ENCODE data around the gene PTPRD.
"Not testable (repeated sequence)": the region's sequence is repeated elsewhere in the genome, so short reads cannot be mapped to it uniquely, and the experiment has no call there.

The PTPRD gene

GRCh38 chr9:9099646-9100045 lies 1513.2 kb downstream of the PTPRD start:
- DNase-seq = peak; percentile 32

- not testable (repeated sequence) for DNase-seq
These were observed 1515.5 kb downstream of the PTPRD start for GRCh38 chr9:9097254-9097653.

GRCh38 chr9:9091387-9091786 lies 1521.4 kb downstream of the PTPRD start:
- DNase-seq = no peak

- DNase-seq = peak; percentile 91
These were observed 1533.3 kb downstream of the PTPRD start for GRCh38 chr9:9079473-9079872.

- no peak for DNase-seq
These were observed 1534.5 kb downstream of the PTPRD start for GRCh38 chr9:9078301-9078700.

GRCh38 chr9:9061627-9062026 lies 1551.2 kb downstream of the PTPRD start:
- no peak for DNase-seq

- no peak for DNase-seq
These were observed 1558.3 kb downstream of the PTPRD start for GRCh38 chr9:9054354-9054992.

- peak; percentile 73 for DNase-seq
These were observed 1567.2 kb downstream of the PTPRD start for GRCh38 chr9:9045572-9045971.

GRCh38 chr9:9045072-9045471 lies 1567.7 kb downstream of the PTPRD start:
- peak; percentile 53 for DNase-seq

- not testable (repeated sequence) for DNase-seq
These were observed 1569.0 kb downstream of the PTPRD start for GRCh38 chr9:9043788-9044187.

- DNase-seq = no peak
These were observed 1571.0 kb downstream of the PTPRD start for GRCh38 chr9:9041756-9042155.

GRCh38 chr9:9033022-9033421 lies 1579.8 kb downstream of the PTPRD start:
- DNase-seq = no peak

- no peak for DNase-seq
These were observed 1596.2 kb downstream of the PTPRD start for GRCh38 chr9:9016597-9016996.

GRCh38 chr9:9004810-9005209 lies 1608.0 kb downstream of the PTPRD start:
- DNase-seq = no peak

- DNase-seq = peak; percentile 36
These were observed 1609.8 kb downstream of the PTPRD start for GRCh38 chr9:9002826-9003583.

- DNase-seq = no peak
These were observed 1632.2 kb downstream of the PTPRD start for GRCh38 chr9:8980496-8981013.

GRCh38 chr9:8978334-8978733 lies 1634.5 kb downstream of the PTPRD start:
- no peak for DNase-seq

GRCh38 chr9:8968350-8968749 lies 1644.5 kb downstream of the PTPRD start:
- DNase-seq = not testable (repeated sequence)

- DNase-seq = no peak
These were observed 1648.9 kb downstream of the PTPRD start for GRCh38 chr9:8963885-8964284.

- no peak for DNase-seq
These were observed 1650.7 kb downstream of the PTPRD start for GRCh38 chr9:8962084-8962483.

- DNase-seq = peak; percentile 76
These were observed 1651.5 kb downstream of the PTPRD start for GRCh38 chr9:8961186-8961851.

- no peak for DNase-seq
These were observed 1652.5 kb downstream of the PTPRD start for GRCh38 chr9:8960254-8960653.

GRCh38 chr9:8958358-8958757 lies 1654.4 kb downstream of the PTPRD start:
- DNase-seq = no peak

GRCh38 chr9:8955315-8955714 lies 1657.5 kb downstream of the PTPRD start:
- DNase-seq = no peak

Data from NCI-H2171 treated with DMSO at 0.1 percent for 48 hours (cell line).